Measurements from ENCODE around the gene IRGQ.
A peak's percentile ranks its signal among the peaks of the same experiment; 100 is the strongest.

IRGQ gene

DNA sequence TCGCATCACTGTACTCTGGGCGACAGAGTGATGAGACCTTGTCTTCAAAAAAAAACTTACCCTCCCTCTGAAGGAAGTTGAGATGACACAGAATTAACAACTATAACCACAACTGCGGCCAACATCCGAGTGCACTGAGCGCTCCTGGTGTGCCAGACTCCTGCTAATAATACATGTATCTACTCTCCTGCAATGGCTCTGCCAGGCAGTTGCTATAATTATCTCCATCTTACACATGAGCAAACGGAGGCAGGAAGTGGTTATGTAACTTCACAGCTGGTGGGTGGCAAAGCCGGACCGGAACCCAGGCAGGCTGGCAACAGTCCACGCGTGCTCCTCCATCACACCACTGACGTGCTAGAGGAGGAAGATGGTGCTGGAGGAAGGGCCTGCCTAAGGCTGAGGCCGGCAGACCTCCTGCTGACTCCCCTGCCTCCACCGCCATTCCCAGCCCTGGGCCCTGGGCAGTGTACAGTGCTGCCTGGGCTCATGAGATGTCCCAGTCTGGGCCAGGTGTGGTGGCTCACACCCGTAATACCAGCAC, 33.2 kb downstream of the IRGQ start:
- Histone ChIP-seq H3K4me2 (peak overlapping the region; percentile 87), H3K4me3 (no peak overlapping the region), H3K27ac (peak overlapping the region; percentile 95), H3K36me3 (peaks cover 15% of the 10 kb centered on the region), H3K27me3 (no peaks in the 10 kb centered on the region), H3K9ac (peak overlapping the region; percentile 78), H4K20me1 (no peaks in the 10 kb centered on the region), H3K9me3 (no peaks in the 10 kb centered on the region), H3K4me1 (peaks cover 84% of the 10 kb centered on the region)
- TF ChIP-seq Cebpa-rat (IDR thresholded peaks at IDR 0.05), result peak; percentile 86; the same call in 1 of the 2 replicates

DNA sequence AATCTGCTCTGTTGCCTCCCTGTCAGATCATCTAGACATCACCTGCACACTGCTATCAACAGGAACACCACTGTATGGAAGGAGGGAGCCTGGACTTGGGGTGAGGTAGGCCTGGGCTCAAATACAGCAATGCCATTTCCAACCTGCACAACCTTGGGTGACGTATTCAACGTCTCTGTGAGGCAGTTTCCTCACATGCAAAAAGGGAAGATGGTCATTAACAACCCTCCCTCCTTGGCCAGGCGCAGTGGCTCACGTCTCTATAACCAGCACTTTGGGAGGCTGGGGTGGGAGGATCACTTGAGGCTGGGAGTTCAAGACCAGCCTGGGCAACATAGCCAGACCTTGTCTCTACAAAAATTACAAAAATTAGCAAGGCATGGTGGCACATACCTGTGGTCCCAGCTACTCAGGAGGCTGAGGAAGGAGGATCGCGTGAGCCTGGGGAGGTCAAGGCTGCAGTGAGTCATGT, 33.7 kb downstream of the IRGQ start:
- Histone ChIP-seq H3K4me3 (peak overlapping the region; percentile 14; the same call in 1 of the 2 replicates), H4K20me1 (no peaks in the 10 kb centered on the region), H3K4me1 (peaks cover 83% of the 10 kb centered on the region), H3K9me3 (no peaks in the 10 kb centered on the region), H3K36me3 (peaks cover 17% of the 10 kb centered on the region), H3K27ac (peak overlapping the region; percentile 95), H3K9ac (peak overlapping the region; percentile 63), H3K27me3 (no peaks in the 10 kb centered on the region), H3K4me2 (peak overlapping the region; percentile 87)
- TF ChIP-seq Cebpa-rat (IDR thresholded peaks at IDR 0.05), result no peak

DNA sequence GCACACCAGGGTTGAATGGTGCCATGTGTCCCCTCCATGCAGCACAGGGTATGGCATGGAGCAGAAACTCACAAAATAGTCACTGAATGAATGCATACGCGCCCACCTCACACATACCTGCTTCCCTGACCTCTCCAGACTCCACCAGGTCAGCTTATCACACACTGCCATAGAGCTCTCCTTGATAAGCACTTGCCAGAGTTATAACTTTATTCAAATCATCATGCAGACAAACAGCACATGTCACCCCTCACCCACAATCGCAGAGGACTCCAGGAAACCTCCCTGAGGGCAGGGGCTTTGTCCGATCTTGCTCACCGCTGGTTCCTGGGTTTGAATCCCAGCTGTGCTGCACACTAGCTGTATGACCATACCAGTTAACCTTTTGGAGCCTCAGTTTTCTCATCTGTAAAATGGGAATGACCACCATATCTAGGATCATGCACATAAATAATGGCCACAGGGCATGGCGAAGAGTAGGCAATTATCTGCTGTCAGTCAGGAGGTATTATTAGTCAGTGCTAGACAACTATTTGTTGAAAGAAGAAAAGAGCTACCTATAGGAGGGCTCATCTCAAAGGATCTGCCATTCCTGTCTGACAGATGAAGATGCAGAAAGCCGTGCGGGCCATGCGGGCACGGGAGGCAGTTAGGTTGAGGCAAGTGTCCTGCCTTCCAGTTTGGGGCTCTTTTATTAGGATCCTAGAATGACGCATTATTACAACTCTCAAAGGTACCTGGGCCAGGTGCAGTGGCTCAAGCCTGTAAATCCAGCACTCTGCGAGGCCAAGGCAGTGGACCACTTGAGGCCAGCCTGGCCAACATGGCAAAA, 34.6 kb downstream of the IRGQ start:
- Histone ChIP-seq H3K4me2 (peak overlapping the region; percentile 87), H3K4me3 (no peak overlapping the region), H3K27ac (peak overlapping the region; percentile 95), H3K4me1 (peaks cover 73% of the 10 kb centered on the region), H3K27me3 (no peaks in the 10 kb centered on the region), H3K9me3 (no peaks in the 10 kb centered on the region), H3K36me3 (peaks cover 26% of the 10 kb centered on the region), H4K20me1 (no peaks in the 10 kb centered on the region), H3K9ac (peak overlapping the region; percentile 63)
- TF ChIP-seq Cebpa-rat (IDR thresholded peaks at IDR 0.05), result no peak

- Histone ChIP-seq H3K36me3 (peaks cover 33% of the 10 kb centered on the region), H3K27ac (peak overlapping the region; percentile 95), H3K4me2 (peak overlapping the region; percentile 87)
These were observed 35.2 kb downstream of the IRGQ start for GRCh38 chr19:43560687-43561086.

GRCh38 chr19:43555185-43555770, 40.7 kb downstream of the IRGQ start:
- Histone ChIP-seq H3K4me1 (peaks cover 48% of the 10 kb centered on the region), H3K27me3 (no peaks in the 10 kb centered on the region), H3K9me3 (no peaks in the 10 kb centered on the region), H3K4me3 (no peak overlapping the region), H3K36me3 (peaks cover 79% of the 10 kb centered on the region), H3K9ac (no peak overlapping the region), H3K4me2 (0 out of 2 replicates have a peak overlapping the region, but pooled peaks have one; percentile 24), H4K20me1 (no peaks in the 10 kb centered on the region), H3K27ac (no peak overlapping the region)
- TF ChIP-seq Cebpa-rat (IDR thresholded peaks at IDR 0.05), result no peak

More at GRCh38 chr19:43560687-43561086, 35.2 kb downstream of the IRGQ start:
- Histone ChIP-seq H3K27me3 (no peaks in the 10 kb centered on the region), H3K9me3 (no peaks in the 10 kb centered on the region), H4K20me1 (no peaks in the 10 kb centered on the region), H3K9ac (peak overlapping the region; percentile 63; the same call in 1 of the 2 replicates), H3K4me1 (peaks cover 68% of the 10 kb centered on the region), H3K4me3 (no peak overlapping the region)
- TF ChIP-seq Cebpa-rat (IDR thresholded peaks at IDR 0.05), result no peak

DNA sequence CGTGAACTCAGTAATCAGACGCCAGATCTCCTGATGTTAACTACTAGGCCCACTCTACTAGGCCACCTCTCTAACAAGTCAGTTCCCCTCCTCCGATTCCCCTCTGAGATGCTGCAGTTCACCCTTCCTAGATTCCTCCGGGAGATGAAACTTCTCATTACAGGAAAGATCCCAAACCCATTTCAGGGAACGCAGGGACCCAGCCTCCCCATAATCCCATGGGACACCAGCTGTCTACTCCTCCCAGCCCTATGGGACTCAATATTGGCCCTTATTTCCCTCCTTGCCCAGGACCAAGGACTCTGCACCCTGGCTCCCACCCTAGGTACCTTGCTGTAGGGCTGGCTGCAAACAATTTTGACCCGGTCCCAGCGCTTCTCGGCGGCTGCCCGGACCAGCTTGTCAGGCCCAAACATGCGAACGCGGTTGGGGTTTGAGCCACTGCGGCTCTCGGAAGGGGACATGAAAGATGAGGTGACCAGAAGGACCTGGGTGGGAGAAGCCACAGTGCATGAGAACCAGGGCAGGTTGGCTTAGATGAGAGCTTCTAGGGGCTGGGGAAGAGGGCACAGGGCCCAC, 41.5 kb downstream of the IRGQ start:
- peak overlapping the region; percentile 60 for H3K27ac ChIP-seq
- H3K9me3 ChIP-seq, result no peaks in the 10 kb centered on the region
- H4K20me1 ChIP-seq, result no peaks in the 10 kb centered on the region
- peak overlapping the region; percentile 38 for H3K9ac ChIP-seq
- H3K27me3 ChIP-seq, result no peaks in the 10 kb centered on the region
- no peak overlapping the region for H3K4me3 ChIP-seq
- H3K36me3 ChIP-seq, result peaks cover 82% of the 10 kb centered on the region
- no peak for TF ChIP-seq Cebpa-rat (IDR thresholded peaks at IDR 0.05)
- H3K4me1 ChIP-seq, result peaks cover 39% of the 10 kb centered on the region
- H3K4me2 ChIP-seq, result peak overlapping the region; percentile 24

GRCh38 chr19:43553656-43554055, 42.3 kb downstream of the IRGQ start:
- H3K27ac ChIP-seq, result 0 out of 2 replicates have a peak overlapping the region, but pooled peaks have one; percentile 74
- peaks cover 87% of the 10 kb centered on the region for H3K36me3 ChIP-seq
- H3K27me3 ChIP-seq, result no peaks in the 10 kb centered on the region
- H3K9ac ChIP-seq, result peak overlapping the region; percentile 48; the same call in 1 of the 2 replicates
- no peak overlapping the region for H3K4me2 ChIP-seq
- no peaks in the 10 kb centered on the region for H3K9me3 ChIP-seq
- peaks cover 39% of the 10 kb centered on the region for H3K4me1 ChIP-seq
- no peak for TF ChIP-seq Cebpa-rat (IDR thresholded peaks at IDR 0.05)
- no peaks in the 10 kb centered on the region for H4K20me1 ChIP-seq
- H3K4me3 ChIP-seq, result no peak overlapping the region

DNA sequence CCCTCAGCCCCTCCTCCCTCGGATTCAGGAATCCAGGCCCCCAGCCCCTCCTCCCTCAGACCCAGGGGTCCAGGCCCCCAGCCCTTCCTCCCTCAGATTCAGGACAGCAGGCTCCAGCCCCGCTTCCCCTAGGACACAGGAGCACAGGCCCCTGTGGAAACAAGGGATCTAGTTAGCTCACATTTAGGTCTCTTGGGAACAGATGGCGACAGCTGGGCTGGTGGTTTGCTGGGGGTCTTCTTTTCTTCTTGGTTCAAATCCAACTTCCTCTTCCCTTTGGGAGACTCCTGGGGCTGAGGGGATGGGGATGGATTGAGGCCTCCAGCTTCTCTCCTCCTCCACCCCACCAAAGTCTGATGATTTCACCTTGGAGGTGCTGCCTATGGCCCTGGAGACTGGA, 43.3 kb downstream of the IRGQ start:
- Histone ChIP-seq H3K36me3 (peaks cover 81% of the 10 kb centered on the region), H3K4me3 (no peak overlapping the region), H3K9ac (peak overlapping the region; percentile 48; the same call in 1 of the 2 replicates), H3K4me1 (peaks cover 34% of the 10 kb centered on the region), H3K27ac (peak overlapping the region; percentile 74), H3K9me3 (no peaks in the 10 kb centered on the region), H3K27me3 (no peaks in the 10 kb centered on the region), H3K4me2 (peak overlapping the region; percentile 61), H4K20me1 (no peaks in the 10 kb centered on the region)
- no peak for TF ChIP-seq Cebpa-rat (IDR thresholded peaks at IDR 0.05)

DNA sequence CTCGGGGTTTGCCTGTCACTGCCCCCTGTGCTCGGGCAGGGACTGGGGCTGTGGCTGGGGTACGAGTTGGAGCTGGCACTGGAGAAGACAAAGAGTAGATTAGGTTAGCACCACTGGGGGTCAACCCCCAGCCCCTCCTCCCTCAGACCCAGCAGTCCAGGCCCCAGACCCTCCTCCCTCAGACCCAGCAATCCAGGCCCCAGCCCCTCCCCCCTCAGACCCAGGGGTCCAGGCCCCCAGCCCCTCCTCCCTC, 43.8 kb downstream of the IRGQ start:
- TF ChIP-seq Cebpa-rat (IDR thresholded peaks at IDR 0.05), result no peak
- peak overlapping the region; percentile 74 for H3K27ac ChIP-seq
- H3K9ac ChIP-seq, result peak overlapping the region; percentile 48; the same call in 1 of the 2 replicates
- H4K20me1 ChIP-seq, result no peaks in the 10 kb centered on the region
- H3K4me1 ChIP-seq, result peaks cover 34% of the 10 kb centered on the region
- H3K9me3 ChIP-seq, result no peaks in the 10 kb centered on the region
- no peaks in the 10 kb centered on the region for H3K27me3 ChIP-seq
- peak overlapping the region; percentile 61; the same call in 1 of the 2 replicates for H3K4me2 ChIP-seq
- H3K36me3 ChIP-seq, result peaks cover 82% of the 10 kb centered on the region
- H3K4me3 ChIP-seq, result no peak overlapping the region
